ENCODE results near the gene DCUN1D2. TPM values are rescaled to one million over a fixed set of nuclear protein-coding genes. Genes with fewer than 3 reads are reported as not detected.

Gene DCUN1D2
- total and polyA plus RNA-seq, 8 donors, result 7.3 to 43.0 (median 21.7) TPM

- H3K27ac ChIP-seq, result peak overlapping the region in 3 of 5 donors; percentile 1 to 74 (median 49)
These were observed 44.6 kb downstream of the DCUN1D2 start for GRCh38 chr13:113445791-113446487.

GRCh38 chr13:113443991-113444390, 46.5 kb downstream of the DCUN1D2 start:
- H3K4me1 ChIP-seq, result peaks cover 11 to 23% (median 22%) of the 10 kb centered on the region in 4 donors
- H3K9me3 ChIP-seq, result no peaks in the 10 kb centered on the region
- intact Hi-C loops (cut with DNase I; ENCODE audit: low total_unique reads), result no loop called here

More at GRCh38 chr13:113445791-113446487, 44.6 kb downstream of the DCUN1D2 start:
- no peaks in the 10 kb centered on the region for H3K27me3 ChIP-seq
- no peaks in the 10 kb centered on the region for H3K9me3 ChIP-seq
- H3K36me3 ChIP-seq, result peaks cover 0 to 23% (median 0%) of the 10 kb centered on the region in 4 donors
- 54 to 67% (median 65%) methylated on average over 9 to 19 of the region's 19 CpGs for WGBS, 5 donors
- intact Hi-C loops (cut with DNase I; ENCODE audit: low total_unique reads), result no loop called here
- no peak for DNase-seq
- no peak overlapping the region for H3K4me3 ChIP-seq
- no peak for TF ChIP-seq POLR2A (IDR thresholded peaks at IDR 0.05)
- no peak for TF ChIP-seq CTCF (IDR thresholded peaks at IDR 0.05)
- no peak for TF ChIP-seq POLR2AphosphoS5 (IDR thresholded peaks at IDR 0.05)
- TF ChIP-seq EP300 (IDR thresholded peaks at IDR 0.05), result no peak
- H3K4me1 ChIP-seq, result peaks cover 11 to 32% (median 31%) of the 10 kb centered on the region in 4 donors

GRCh38 chr13:113442985-113443362, 47.5 kb downstream of the DCUN1D2 start:
- WGBS, 5 donors, result 90 to 100% (median 96%) methylated on average over 1 of the region's 1 CpG
- no peak for DNase-seq

More at GRCh38 chr13:113443991-113444390, 46.5 kb downstream of the DCUN1D2 start:
- 88 to 95% (median 92%) methylated on average over 15 of the region's 15 CpGs for WGBS, 5 donors
- H3K27ac ChIP-seq, result no peak overlapping the region
- no peak overlapping the region for H3K4me3 ChIP-seq
- TF ChIP-seq POLR2AphosphoS5 (IDR thresholded peaks at IDR 0.05), result no peak
- TF ChIP-seq CTCF (IDR thresholded peaks at IDR 0.05), result no peak
- H3K27me3 ChIP-seq, result no peaks in the 10 kb centered on the region
- no peak for DNase-seq
- peaks cover 0 to 23% (median 0%) of the 10 kb centered on the region in 4 donors for H3K36me3 ChIP-seq

More at GRCh38 chr13:113442985-113443362, 47.5 kb downstream of the DCUN1D2 start:
- Histone ChIP-seq H3K27ac (no peak overlapping the region), H3K4me1 (peaks cover 11 to 28% (median 18%) of the 10 kb centered on the region in 4 donors), H3K9me3 (no peaks in the 10 kb centered on the region), H3K4me3 (no peak overlapping the region), H3K27me3 (no peaks in the 10 kb centered on the region), H3K36me3 (peaks cover 0 to 23% (median 0%) of the 10 kb centered on the region in 4 donors)
- intact Hi-C loops (cut with DNase I; ENCODE audit: low total_unique reads), result no loop called here
- TF ChIP-seq POLR2AphosphoS5 (IDR thresholded peaks at IDR 0.05) (no peak), CTCF (IDR thresholded peaks at IDR 0.05) (no peak), EP300 (IDR thresholded peaks at IDR 0.05) (no peak), POLR2A (IDR thresholded peaks at IDR 0.05) (no peak)
